ENCODE measurements around the gene ZYX. TPM values are rescaled to one million over a fixed set of nuclear protein-coding genes. Genes with fewer than 3 reads are reported as not detected.
"Not testable (repeated sequence)": the region's sequence is repeated elsewhere in the genome, so short reads cannot be mapped to it uniquely, and the experiment has no call there.

ZYX gene
- total and polyA plus RNA-seq, 9 of the 15 experiments (the other 6 are each of a cell fraction or from before 2014, with no cell fraction given), result 1.8 to 130 (median 15.7) TPM

GRCh38 chr7:143415209-143415608, 34.1 kb downstream of the ZYX start:
- ATAC-seq, result not testable (repeated sequence)

More at GRCh38 chr7:143415209-143415608, 34.1 kb downstream of the ZYX start:
- H3K4me2 ChIP-seq (ENCODE audit: insufficient read depth, low read length); H3K9ac ChIP-seq (ENCODE audit: insufficient read depth in 1 of 2, low read depth in 2 of 2, low read length in 2 of 2); in situ Hi-C loops (cut with MboI); H3K36me3 ChIP-seq (ENCODE audit: control insufficient read depth, insufficient read depth, low read length); FAIRE-seq; H3K27me3 ChIP-seq (ENCODE audit: control insufficient read depth in 2 of 2, insufficient read depth in 2 of 2, low read length in 2 of 2); DNase-seq (ENCODE audit: extremely low read depth in 1 of 4, low spot score in 3 of 4); H2AFZ ChIP-seq (ENCODE audit: low read depth, low read length); BruUV-seq (replicated peaks); H3K4me1 ChIP-seq (replicated peaks in 1 of 2; ENCODE audit: control insufficient read depth in 2 of 2, insufficient read depth in 2 of 2, low read length in 2 of 2); H3K27ac ChIP-seq (ENCODE audit: extremely low read depth, low read depth, low read length); H3K9me3 ChIP-seq (replicated peaks; ENCODE audit: control insufficient read depth, insufficient read depth, low read depth, low read length); H3K79me2 ChIP-seq (ENCODE audit: control insufficient read depth, insufficient read depth, low read length); H3K4me3 ChIP-seq; H4K20me1 ChIP-seq (replicated peaks; ENCODE audit: control insufficient read depth, insufficient read depth, low read length); H3K9me1 ChIP-seq (ENCODE audit: control insufficient read depth, insufficient read depth, low read length); TF ChIP-seq CEBPG (CRISPR knock-in tag; IDR thresholded peaks at IDR 0.05): not testable (repeated sequence)
- TF ChIP-seq CEBPB (tag; IDR thresholded peaks at IDR 0.05) (peak; percentile 69), ZNF668 (CRISPR knock-in tag; IDR thresholded peaks at IDR 0.05) (0 out of 2 replicates have a peak, but pooled peaks have one; percentile 5), CEBPG (tag; conservative IDR thresholded peaks at IDR 0.05 in 1 of 2, IDR thresholded peaks at IDR 0.05 in 1 of 2) (peak in 1 of 2 experiments; percentile 88; a peak in 3 of 4 replicates), IRF9 (tag; IDR thresholded peaks at IDR 0.05) (peak; percentile 46; the same call in 1 of the 2 replicates)
- TF ChIP-seq, protein P1, sequence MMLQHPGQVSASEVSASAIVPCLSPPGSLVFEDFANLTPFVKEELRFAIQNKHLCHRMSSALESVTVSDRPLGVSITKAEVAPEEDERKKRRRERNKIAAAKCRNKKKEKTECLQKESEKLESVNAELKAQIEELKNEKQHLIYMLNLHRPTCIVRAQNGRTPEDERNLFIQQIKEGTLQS (IDR thresholded peaks at IDR 0.05), result peak; percentile 53
- TF ChIP-seq, protein P1 (CRISPR knock-in tag; conservative IDR thresholded peaks at IDR 0.05), result not testable (repeated sequence)
- CTCF ChIA-PET (ENCODE audit: low intra/inter-chr PET ratio), result interaction anchor here (1.9 kb wide), 2 partner anchors 35 to 174 kb away, joined by 4 to 12 read pairs; no protein-coding TSS in a partner anchor
- WGBS (ENCODE audit: insufficient coverage, low coverage, missing lambda C conversion rate), result 44% methylated on average over 7 of the region's 7 CpGs
- POLR2A ChIA-PET, result interaction anchor here (1.1 to 1.2 kb wide), 2 partner anchors 26 to 35 kb away, joined by 3 to 5 read pairs; no protein-coding TSS in a partner anchor
- intact Hi-C loops (cut with micrococcal nuclease), result loop anchor here (5.0 kb wide), 2 partner anchors 92 to 93 kb away; no protein-coding TSS in a partner anchor

Measured in K562 (cell line).